ENCODE data around the gene DZIP1L.

DZIP1L gene

DNA sequence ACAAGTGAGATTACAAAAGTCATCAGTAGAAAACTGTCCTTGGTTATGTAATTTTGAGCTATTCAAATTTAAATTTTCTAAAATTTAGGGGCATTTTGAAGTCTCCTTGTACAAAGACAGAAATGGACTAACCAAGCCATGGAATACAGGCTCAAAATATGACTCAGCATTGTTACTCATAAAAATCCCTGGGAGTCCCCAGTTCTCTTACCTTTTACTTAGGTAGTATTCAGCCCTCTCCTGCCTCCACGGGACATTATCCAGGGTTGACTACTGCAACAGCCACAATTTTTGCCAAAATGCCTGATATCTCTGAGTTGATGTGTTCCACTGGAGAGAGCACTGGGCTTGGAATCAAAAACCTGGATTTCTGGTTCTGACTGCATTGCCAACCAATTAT is 80.5 kb downstream of the DZIP1L start:
- DNase-seq (ENCODE audit: low read depth): no peak

DNA sequence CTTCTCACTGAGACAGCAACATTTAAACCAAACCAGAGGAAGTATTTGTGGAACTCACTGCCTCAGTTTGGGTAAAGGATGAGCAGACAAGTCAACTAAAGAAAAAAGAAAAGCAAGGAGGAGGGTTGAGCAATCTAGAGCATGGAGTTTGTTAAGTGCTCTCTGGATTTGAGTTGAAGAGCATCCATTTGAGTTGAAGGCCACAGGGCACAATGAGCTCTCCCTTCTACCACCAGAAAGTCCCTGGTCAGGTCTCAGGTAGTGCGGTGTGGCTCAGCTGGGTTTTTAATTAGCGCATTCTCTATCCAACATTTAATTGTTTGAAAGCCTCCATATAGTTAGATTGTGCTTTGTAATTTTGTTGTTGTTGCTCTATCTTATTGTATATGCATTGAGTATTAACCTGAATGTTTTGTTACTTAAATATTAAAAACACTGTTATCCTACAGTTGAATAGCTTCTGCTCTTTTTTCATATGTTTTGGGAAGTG is 82.2 kb downstream of the DZIP1L start:
- no peak for DNase-seq (ENCODE audit: low read depth)

DNA sequence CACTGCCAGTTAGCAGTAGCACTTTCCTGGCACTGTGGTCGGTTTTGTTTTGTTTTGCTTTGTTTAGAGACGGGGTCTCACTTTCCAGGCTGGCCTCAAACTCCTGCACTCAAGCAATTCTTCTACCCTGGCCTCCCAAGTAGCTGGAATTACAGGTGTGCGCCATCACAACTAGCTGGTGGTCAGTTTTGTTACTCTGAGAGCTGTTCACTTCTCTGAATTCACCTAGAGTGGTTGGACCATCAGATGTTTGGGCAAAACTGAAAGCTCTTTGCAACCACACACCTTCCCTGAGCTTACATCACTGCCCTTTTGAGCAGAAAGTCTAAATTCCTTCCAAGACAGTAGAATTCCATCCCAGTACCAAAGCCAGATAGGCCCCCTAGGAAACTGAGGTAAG is 82.8 kb downstream of the DZIP1L start:
- no peak for DNase-seq (ENCODE audit: low read depth)

DNA sequence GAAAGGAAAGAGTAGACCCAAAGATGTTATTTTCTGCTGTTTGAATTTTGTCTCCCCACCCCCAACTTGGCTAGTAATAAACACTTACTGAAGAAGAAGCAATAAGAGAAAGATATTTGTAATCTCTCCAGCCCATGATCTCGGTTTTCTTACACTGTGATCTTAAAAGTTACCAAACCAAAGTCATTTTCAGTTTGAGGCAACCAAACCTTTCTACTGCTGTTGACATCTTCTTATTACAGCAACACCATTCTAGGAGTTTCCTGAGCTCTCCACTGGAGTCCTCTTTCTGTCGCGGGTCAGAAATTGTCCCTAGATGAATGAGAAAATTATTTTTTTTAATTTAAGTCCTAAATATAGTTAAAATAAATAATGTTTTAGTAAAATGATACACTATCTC is 83.9 kb downstream of the DZIP1L start:
- no peak for DNase-seq (ENCODE audit: low read depth)

DNA sequence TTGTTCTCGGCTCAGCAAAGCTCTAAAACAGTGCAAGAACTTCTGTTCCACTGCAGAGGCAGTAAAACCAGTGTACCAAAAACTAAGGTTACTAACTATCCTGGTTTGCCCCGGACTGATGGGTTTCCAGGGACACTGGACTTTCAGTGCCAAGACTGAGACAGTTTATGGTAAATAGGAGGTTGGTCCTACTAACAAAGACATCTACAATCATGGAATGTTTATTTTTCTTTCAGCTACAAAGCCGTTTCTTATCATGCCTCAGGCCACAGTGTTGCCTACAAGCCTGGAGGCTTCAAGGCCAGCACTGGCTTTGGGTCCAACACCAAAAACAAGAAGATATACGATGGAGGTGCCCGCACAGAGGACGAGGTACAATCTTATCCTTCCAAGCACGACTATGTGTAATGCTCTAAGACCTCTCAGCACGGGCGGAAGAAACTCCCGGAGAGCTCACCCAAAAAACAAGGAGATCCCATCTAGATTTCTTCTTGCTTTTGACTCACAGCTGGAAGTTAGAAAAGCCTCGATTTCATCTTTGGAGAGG is 84.6 kb downstream of the DZIP1L start:
- DNase-seq (ENCODE audit: low read depth): no peak

DNA sequence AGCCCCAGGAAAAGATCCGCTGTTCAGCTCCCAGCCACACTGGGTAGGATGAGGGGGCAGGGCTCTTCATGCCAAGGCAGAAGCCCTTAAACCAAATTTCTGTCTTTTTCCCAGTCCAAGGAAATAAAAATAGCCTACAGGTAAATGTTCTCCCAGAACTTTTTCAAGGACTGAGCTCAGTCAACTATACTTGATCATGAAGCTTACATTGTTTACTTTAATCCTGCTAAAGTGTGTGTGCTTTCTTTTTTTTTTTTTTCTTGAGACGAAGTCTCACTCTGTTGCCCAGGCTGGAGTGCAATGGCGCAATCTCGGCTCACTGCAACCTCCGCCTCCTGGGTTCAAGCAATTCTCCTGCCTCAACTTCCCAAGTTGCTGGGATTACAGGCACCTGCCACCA is 87.6 kb downstream of the DZIP1L start:
- DNase-seq (ENCODE audit: low read depth): no peak

DNA sequence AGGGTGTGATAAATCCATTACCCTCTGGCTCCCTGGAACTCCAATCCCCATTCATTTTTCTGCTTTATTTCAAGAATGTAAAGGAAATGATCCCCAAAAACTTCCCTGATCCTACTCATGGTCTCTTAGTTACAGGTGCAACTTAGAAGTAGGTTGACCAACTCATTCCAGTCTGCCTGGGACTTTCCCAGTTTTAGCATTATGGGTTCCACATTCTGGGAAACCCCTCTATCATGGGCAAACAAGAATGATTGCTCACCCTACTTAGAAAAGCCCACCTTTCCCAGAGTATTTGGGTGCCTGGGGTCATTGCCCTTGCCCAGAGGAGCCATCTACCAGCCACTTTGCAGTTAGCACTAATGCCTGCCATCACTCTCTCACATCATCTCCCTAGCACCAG is 89.9 kb downstream of the DZIP1L start:
- no peak for DNase-seq (ENCODE audit: low read depth)

DNA sequence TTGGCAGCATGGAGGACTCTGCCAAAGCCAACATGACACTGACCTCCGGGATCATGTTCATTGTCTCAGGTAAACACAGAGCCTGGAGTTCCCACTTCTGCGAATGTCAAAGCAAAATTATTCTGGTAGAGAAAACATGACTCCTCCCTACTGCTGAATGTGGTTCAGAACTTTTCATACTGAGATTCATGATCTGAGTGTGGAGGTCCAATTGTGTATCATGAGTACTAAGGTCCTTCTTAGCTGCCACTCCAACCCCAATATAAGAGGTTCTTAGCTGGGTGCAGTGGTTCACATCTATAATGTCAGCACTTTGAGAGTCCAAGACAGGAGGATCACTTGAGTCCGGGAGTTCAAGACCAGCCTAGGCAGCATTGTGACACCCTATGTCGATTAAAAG is 91.7 kb downstream of the DZIP1L start:
- no peak for DNase-seq (ENCODE audit: low read depth)

DNA sequence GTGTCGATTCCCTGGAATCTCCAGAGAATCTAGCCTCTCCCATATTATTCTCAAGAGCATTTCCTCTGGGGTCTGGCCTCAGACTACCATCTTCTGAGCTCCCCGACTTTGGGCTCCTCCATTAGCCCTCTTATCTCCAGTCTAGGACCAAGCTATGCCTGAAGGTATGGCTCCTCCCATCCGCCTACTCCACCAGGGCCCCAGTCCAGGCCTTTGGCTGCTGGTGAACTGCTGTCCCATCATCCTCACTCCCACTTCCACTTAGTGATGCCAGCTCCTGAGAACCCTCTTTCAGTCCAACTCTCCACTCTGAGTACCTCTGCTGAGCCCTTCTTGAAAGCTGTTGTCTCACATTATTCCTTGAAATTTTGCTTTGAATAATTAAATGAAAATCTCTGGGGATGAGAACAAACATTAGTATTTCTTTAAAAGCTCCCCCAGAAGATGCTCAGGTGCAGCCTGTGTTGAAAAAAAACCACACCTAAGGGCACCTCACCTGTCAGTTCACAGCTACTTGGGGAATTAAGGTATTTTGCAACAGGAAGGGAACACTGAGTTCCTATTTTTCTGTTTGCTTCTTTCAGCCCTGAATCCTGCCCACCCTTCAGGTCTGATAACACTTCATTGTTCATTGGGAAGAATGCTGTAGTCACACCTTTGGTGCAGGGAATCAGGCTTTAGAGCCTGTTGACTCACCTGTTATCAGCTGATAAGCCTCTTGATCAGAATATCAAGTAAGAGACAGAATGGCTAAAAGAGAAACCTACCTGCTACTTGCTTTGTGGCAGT is 95.9 kb downstream of the DZIP1L start:
- DNase-seq (ENCODE audit: low read depth): no peak

DNA sequence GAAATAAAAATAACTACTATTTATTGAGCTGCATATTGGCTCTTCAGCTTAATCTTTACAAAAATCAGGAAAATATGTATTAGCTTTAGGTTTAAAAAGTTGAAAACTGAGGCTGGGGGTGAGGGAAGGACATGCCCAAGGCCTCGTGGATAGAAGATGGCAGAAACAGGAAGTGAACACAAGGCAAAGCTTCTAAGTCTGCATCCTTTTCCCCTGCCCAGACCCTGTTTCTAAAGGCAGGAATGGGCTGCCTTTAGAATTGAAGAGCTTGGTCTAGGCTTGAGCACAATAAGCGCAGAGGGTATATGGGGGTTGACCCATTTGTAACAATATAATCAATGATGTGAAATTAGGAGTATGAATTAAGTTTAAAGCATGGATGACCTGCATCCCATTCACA is 99.3 kb downstream of the DZIP1L start:
- no peak for DNase-seq (ENCODE audit: low read depth)

DNA sequence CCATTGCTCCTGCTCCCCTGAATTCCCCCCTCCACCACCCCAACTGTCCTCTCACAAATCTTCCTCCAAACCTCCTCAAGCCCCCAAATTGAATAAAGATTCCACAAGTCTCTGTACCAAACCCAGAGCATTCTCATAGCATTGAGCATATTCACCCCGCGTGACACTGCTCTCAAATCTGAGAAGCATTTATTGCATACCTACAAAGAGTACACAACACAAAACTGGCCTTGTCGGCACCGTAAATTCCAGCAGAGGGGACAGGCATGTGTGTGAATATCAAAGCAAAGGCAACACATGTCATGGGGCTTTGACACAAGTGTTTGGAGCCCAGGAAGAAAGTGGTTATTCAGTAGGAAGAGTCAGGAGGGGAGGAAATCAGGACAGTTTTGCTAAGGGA is 102.9 kb downstream of the DZIP1L start:
- no peak for DNase-seq (ENCODE audit: low read depth)

Data from activated T-helper 1 cell treated with Interleukin-2 at 50 U/mL for 16 hours (primary cell).